ENCODE results near the gene EIF3L.

The EIF3L gene

DNA sequence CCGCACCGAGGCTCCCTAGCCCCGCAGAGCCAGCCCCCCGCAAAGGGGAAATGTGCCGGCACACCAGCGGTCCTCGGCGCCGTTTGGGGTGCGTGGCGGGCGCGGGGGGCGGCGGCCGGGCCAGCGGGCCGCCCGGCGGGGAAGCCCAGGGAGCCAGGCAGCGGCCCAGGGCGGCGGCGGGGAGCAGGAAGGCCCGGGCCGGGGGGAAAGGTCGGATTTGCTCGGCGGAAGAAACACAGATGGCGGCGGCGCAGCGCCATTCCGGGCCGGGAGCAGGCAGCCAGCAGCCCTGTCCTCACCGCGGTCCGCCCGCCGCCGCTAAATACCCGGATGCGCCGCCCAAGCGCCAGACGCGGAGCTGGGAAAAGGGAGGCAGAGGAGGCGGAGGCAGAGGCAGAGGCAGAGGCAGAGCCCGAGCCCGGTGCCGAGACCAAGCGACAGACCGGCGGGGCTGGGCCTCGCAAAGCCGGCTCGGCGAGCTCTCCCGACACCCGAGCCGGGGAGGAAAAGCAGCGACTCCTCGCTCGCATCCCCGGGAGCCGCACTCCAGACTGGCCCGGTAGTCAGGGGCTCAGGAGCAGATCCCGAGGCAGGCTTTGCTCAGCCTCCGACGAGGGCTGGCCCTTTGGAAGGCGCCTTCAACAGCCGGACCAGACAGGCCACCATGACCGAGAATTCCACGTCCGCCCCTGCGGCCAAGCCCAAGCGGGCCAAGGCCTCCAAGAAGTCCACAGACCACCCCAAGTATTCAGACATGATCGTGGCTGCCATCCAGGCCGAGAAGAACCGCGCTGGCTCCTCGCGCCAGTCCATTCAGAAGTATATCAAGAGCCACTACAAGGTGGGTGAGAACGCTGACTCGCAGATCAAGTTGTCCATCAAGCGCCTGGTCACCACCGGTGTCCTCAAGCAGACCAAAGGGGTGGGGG, 44.1 kb upstream of the EIF3L start:
- no peak for TF ChIP-seq GABPA (IDR thresholded peaks at IDR 0.05; ENCODE audit: low read depth)
- TF ChIP-seq, protein P1, sequence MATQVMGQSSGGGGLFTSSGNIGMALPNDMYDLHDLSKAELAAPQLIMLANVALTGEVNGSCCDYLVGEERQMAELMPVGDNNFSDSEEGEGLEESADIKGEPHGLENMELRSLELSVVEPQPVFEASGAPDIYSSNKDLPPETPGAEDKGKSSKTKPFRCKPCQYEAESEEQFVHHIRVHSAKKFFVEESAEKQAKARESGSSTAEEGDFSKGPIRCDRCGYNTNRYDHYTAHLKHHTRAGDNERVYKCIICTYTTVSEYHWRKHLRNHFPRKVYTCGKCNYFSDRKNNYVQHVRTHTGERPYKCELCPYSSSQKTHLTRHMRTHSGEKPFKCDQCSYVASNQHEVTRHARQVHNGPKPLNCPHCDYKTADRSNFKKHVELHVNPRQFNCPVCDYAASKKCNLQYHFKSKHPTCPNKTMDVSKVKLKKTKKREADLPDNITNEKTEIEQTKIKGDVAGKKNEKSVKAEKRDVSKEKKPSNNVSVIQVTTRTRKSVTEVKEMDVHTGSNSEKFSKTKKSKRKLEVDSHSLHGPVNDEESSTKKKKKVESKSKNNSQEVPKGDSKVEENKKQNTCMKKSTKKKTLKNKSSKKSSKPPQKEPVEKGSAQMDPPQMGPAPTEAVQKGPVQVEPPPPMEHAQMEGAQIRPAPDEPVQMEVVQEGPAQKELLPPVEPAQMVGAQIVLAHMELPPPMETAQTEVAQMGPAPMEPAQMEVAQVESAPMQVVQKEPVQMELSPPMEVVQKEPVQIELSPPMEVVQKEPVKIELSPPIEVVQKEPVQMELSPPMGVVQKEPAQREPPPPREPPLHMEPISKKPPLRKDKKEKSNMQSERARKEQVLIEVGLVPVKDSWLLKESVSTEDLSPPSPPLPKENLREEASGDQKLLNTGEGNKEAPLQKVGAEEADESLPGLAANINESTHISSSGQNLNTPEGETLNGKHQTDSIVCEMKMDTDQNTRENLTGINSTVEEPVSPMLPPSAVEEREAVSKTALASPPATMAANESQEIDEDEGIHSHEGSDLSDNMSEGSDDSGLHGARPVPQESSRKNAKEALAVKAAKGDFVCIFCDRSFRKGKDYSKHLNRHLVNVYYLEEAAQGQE (IDR thresholded peaks at IDR 0.05; ENCODE audit: insufficient replicate concordance, low read depth), result no peak
- no peak for TF ChIP-seq POLR2AphosphoS5 (IDR thresholded peaks at IDR 0.05; ENCODE audit: low read depth)
- TF ChIP-seq, protein P2, sequence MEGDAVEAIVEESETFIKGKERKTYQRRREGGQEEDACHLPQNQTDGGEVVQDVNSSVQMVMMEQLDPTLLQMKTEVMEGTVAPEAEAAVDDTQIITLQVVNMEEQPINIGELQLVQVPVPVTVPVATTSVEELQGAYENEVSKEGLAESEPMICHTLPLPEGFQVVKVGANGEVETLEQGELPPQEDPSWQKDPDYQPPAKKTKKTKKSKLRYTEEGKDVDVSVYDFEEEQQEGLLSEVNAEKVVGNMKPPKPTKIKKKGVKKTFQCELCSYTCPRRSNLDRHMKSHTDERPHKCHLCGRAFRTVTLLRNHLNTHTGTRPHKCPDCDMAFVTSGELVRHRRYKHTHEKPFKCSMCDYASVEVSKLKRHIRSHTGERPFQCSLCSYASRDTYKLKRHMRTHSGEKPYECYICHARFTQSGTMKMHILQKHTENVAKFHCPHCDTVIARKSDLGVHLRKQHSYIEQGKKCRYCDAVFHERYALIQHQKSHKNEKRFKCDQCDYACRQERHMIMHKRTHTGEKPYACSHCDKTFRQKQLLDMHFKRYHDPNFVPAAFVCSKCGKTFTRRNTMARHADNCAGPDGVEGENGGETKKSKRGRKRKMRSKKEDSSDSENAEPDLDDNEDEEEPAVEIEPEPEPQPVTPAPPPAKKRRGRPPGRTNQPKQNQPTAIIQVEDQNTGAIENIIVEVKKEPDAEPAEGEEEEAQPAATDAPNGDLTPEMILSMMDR (IDR thresholded peaks at IDR 0.05; ENCODE audit: insufficient read depth, low read length), result no peak
- TF ChIP-seq SPI1 (IDR thresholded peaks at IDR 0.05; ENCODE audit: borderline replicate concordance, low read depth), result no peak
- Histone ChIP-seq H3K4me3 (replicated peaks; ENCODE audit: insufficient read depth, low read length) (peak overlapping the region; percentile 25), H3K27ac (replicated peaks) (no peak overlapping the region; the same call in 1 of the 2 replicates), H3K27me3 (ENCODE audit: insufficient read depth, poor library complexity, severe bottlenecking) (peaks cover 21% of the 10 kb centered on the region)
- DNase-seq (ENCODE audit: low read depth in 1 of 2, low spot score in 1 of 2), result peak in 1 of 2 experiments; percentile 52

DNA sequence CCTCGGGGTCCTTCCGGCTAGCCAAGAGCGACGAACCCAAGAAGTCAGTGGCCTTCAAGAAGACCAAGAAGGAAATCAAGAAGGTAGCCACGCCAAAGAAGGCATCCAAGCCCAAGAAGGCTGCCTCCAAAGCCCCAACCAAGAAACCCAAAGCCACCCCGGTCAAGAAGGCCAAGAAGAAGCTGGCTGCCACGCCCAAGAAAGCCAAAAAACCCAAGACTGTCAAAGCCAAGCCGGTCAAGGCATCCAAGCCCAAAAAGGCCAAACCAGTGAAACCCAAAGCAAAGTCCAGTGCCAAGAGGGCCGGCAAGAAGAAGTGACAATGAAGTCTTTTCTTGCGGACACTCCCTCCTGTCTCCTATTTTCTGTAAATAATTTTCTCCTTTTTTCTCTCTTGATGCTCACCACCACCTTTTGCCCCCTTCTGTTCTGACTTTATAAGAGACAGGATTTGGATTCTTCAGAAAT, 43.4 kb upstream of the EIF3L start:
- no peak for DNase-seq (ENCODE audit: low read depth in 1 of 2, low spot score in 1 of 2)
- H3K27ac ChIP-seq (replicated peaks), result no peak overlapping the region
- no peak for TF ChIP-seq POLR2AphosphoS5 (IDR thresholded peaks at IDR 0.05; ENCODE audit: low read depth)
- no peak for TF ChIP-seq SPI1 (IDR thresholded peaks at IDR 0.05; ENCODE audit: borderline replicate concordance, low read depth)
- TF ChIP-seq, protein P1 (IDR thresholded peaks at IDR 0.05; ENCODE audit: insufficient replicate concordance, low read depth), result no peak
- TF ChIP-seq GABPA (IDR thresholded peaks at IDR 0.05; ENCODE audit: low read depth), result no peak
- H3K27me3 ChIP-seq (ENCODE audit: insufficient read depth, poor library complexity, severe bottlenecking), result peaks cover 21% of the 10 kb centered on the region
- no peak overlapping the region for H3K4me3 ChIP-seq (replicated peaks; ENCODE audit: insufficient read depth, low read length)

DNA sequence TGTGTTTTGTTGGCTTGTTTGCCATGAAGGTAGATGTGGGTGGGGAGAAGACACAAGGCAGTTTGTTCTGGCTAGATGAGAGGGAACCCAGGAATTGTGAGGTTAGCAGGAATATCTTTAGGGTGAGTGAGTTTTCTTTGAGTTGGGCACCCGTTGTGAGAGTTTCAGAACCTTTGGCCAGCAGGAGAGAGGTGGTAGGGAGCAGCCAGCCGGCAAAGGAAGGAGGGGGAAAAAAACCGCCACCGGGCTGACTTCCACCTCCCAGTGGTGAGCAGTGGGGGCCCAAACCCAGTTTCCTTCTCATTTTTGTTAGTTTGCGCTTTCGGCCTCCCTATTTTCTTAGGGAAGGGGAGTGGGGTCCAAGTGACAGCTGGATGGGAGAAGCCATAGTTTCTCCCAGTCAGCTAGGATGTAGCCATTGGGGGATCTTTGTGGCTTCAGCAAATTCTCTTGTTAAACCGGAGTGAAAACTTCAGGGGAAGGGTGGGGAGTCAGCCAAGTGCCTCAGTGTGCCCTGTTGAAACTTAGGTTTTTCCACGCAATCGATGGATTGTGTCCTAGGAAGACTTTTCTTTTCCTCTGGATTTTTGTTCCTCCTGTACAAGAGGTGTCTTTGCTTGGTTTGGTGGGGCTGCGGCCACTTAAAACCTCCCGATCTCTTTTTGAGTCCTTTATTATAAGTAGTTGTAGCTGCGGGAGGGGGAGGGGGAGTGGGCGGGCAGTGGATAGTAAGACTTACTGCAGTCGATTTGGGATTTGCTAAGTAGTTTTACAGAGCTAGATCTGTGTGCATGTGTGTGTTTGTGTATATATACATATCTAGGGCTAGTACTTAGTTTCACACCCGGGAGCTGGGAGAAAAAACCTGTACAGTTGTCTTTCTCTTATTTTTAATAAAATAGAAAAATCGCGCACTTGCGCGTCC, 42.5 kb upstream of the EIF3L start:
- H3K4me3 ChIP-seq (replicated peaks; ENCODE audit: insufficient read depth, low read length), result peak overlapping the region; percentile 7; the same call in 1 of the 2 replicates
- DNase-seq (ENCODE audit: low read depth in 1 of 2, low spot score in 1 of 2), result peak in 1 of 2 experiments; percentile 44
- TF ChIP-seq GABPA (IDR thresholded peaks at IDR 0.05; ENCODE audit: low read depth) (no peak), SPI1 (IDR thresholded peaks at IDR 0.05; ENCODE audit: borderline replicate concordance, low read depth) (no peak), POLR2AphosphoS5 (IDR thresholded peaks at IDR 0.05; ENCODE audit: low read depth) (no peak)
- TF ChIP-seq, protein P1 (IDR thresholded peaks at IDR 0.05; ENCODE audit: insufficient replicate concordance, low read depth), result no peak
- TF ChIP-seq, protein P2 (IDR thresholded peaks at IDR 0.05; ENCODE audit: insufficient read depth, low read length), result no peak

More for the DNA sequence above, 42.5 kb upstream of the EIF3L start:
- Histone ChIP-seq H3K27ac (replicated peaks) (no peak overlapping the region), H3K27me3 (ENCODE audit: insufficient read depth, poor library complexity, severe bottlenecking) (peaks cover 21% of the 10 kb centered on the region)
